GM21367 (cell line): Measurements from ENCODE around the gene SEC14L2.
A peak's percentile ranks its signal among the peaks of the same experiment; 100 is the strongest.
"Not testable (repeated sequence)": the region's sequence is repeated elsewhere in the genome, so short reads cannot be mapped to it uniquely, and the experiment has no call there.

Experiments
- ATAC-seq: cut with Tn5 transposase; IDR thresholded peaks from one replicate; pipeline ENCODE4 v1.9.1; 2021; ENCODE audit not compliant: unreplicated experiment

SEC14L2 gene

GRCh38 chr22:30402028-30402765, 5.4 kb downstream of the SEC14L2 start:
- no peak for ATAC-seq

- not testable (repeated sequence) for ATAC-seq
Measured at GRCh38 chr22:30402766-30403104, 5.9 kb downstream of the SEC14L2 start.

GRCh38 chr22:30404307-30404706, 7.5 kb downstream of the SEC14L2 start:
- ATAC-seq, result no peak

- no peak for ATAC-seq
Measured at GRCh38 chr22:30405731-30406130, 8.9 kb downstream of the SEC14L2 start.

- ATAC-seq, result no peak
Measured at GRCh38 chr22:30406400-30406799, 9.6 kb downstream of the SEC14L2 start.

- no peak for ATAC-seq
Measured at GRCh38 chr22:30408388-30409102, 11.7 kb downstream of the SEC14L2 start.

GRCh38 chr22:30411780-30412179, 15.0 kb downstream of the SEC14L2 start:
- ATAC-seq, result no peak

- ATAC-seq, result no peak
Measured at GRCh38 chr22:30413001-30413400, 16.2 kb downstream of the SEC14L2 start.

- no peak for ATAC-seq
Measured at GRCh38 chr22:30413745-30414524, 17.1 kb downstream of the SEC14L2 start.

- ATAC-seq, result no peak
Measured at GRCh38 chr22:30414525-30415047, 17.8 kb downstream of the SEC14L2 start.

GRCh38 chr22:30416403-30416802, 19.6 kb downstream of the SEC14L2 start:
- no peak for ATAC-seq

- no peak for ATAC-seq
Measured at GRCh38 chr22:30416837-30417236, 20.0 kb downstream of the SEC14L2 start.

GRCh38 chr22:30420347-30421125, 23.7 kb downstream of the SEC14L2 start:
- no peak for ATAC-seq

GRCh38 chr22:30421695-30422480, 25.1 kb downstream of the SEC14L2 start:
- ATAC-seq, result no peak

GRCh38 chr22:30422481-30423300, 25.9 kb downstream of the SEC14L2 start:
- ATAC-seq, result no peak

GRCh38 chr22:30423301-30423958, 26.6 kb downstream of the SEC14L2 start:
- ATAC-seq, result peak; percentile 26

GRCh38 chr22:30423959-30424533, 27.2 kb downstream of the SEC14L2 start:
- peak; percentile 72 for ATAC-seq
